Activated naive CD8-positive, alpha-beta T cell treated with anti-CD3 and anti-CD28 coated beads, Interleukin-2, amount 50 U/mL, for 16 hours (primary cell): ENCODE results near the gene CACNA1G.

ENCODE experiments used
- DNase-seq: peaks from one replicate; pipeline ENCODE4 v3.0.0-alpha.2; 2020; ENCODE audit warnings: low read depth, low spot score

The CACNA1G gene

DNA sequence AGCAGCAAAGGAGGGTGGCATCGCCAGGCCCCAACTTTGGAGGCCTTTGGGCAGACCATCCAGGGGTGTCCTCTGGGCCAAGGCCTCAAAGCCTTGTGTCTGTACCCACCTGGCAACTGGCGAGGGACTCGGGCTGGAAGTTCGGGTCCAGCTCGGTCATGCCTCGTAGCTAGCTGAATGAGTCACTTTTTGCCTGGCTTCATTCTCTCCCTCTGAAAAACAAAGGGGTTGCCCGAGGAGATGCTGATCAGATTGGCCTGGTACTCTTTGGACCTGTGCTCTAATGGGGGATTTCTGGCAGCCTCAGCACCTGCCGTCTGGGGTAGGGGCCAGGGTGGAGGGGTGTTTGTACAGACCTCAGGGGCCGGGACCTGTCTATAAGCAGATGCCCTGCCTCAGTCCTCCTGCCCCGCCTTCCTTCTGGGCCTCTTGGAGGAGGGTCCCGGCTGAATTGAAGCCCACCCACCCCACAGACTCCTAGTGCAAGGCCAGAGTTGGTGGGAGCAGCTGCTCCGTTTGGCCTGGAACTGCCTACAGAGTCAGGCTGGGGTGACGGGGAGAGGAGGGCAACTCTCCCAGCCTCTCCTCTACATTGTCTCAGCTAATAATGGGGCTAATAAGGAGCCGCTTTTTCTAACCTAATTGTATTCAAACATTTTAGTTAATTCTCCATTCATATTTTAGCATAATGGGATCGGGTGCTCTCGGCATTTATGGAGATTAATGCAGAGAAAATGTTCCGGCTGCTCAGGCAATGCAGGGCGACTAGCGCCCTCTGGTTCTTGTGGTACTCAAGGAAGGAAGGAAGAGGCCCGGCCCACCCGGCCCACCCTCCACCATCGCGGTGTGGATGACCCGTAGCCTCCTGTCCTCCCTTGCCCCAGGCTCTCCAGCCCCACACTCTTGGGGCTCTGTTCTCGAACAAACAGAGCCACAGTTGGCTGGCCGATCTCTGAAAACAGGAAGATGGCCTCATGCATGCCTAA is 52.8 kb downstream of the CACNA1G start:
- no peak for DNase-seq

DNA sequence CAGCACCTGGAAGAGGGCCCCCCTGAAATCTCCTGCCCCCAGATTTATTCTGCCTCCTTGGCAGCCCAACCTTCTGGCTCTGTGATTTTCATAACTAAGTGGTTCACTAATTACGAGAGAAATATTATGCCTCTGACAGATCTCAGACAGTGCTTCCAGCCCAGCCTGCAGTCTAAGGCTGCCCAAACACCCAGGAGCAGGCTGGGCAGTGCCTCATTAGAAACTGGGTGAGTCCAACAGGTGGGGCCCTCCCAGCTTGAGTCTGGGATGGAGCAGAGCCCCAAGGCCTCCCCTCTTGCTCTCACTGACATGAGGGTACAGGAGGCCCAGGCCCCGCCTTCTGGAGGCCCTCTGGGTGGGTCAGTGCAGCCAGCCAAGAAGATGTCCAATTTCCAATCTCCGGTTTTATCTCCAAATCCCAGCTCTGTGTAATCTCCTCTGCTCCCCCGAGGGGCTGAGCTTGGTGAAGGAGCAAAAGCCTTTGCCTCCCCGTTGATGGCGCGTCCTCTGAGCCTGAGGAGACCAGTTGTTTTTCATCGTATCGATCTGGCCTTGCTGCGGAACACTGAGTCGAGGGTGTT is 54.0 kb downstream of the CACNA1G start:
- DNase-seq: no peak

DNA sequence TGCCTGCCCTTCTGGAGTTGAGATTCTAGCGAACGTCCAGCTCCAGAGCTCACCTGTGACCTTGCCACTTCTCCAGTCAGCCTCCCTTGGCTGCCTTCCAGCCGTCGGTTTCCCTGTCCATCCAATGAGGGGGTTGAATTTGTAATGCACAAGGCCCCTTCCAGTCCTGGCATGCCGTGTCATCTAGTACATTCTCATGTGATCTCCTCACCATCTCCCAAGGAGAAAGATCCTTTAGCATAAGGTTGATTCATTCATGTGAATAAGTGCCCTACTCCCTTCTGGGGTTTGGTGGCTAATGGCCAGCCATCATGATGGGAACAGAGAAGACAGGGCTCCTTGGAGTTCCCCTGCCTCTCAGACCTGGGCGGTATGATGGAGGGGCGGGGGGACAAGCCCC is 55.3 kb downstream of the CACNA1G start:
- no peak for DNase-seq

DNA sequence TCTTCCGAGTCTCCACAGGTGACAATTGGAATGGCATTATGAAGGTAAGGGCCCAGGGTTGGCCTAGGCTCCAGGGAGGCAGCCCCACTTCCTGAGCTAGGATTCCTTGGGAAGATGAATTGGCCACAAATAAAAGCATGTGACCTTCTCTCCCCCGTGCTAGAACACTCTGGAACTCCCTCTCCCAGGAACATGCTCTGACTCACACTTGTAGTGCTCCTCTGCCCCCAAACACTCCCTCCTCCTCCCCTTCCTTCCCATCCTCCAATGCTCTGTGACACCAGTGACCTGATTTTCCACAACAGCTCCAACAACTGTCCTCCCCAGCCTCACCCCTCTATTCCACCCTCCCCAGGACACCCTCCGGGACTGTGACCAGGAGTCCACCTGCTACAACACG is 57.8 kb downstream of the CACNA1G start:
- DNase-seq: no peak

DNA sequence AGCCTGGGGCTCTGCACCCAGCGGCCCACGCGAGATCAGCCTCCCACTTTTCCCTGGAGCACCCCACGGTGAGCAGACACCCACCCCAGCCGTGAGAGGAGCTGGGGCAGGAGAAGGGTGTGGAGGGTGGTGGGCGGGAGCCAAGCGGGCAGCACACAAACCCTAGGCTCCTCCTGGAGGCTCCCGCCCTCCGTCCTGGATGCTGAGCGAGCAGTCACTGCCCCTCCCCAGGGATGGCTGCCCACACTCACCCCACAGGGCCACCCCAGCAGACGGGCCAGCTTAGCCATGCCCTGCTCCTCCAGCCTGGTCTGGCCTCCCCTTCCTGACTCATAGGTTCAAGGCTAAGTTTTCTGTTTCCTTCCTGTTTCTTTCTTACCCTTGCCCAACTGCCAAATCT is 58.4 kb downstream of the CACNA1G start:
- no peak for DNase-seq

DNA sequence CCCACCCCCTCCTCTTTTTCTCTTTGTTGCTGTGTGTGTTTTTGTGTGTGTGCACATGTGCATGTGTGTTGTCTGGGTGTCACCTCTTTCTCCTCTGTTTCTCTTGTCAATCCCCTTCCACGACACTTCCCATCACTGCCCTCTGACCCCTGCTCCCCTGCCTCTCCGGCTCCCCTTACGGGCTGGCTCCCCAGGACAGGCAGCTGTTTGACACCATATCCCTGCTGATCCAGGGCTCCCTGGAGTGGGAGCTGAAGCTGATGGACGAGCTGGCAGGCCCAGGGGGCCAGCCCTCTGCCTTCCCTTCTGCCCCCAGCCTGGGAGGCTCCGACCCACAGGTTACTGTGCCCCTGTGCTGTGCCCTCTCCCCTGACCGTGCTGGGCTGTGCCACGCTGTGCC is 59.0 kb downstream of the CACNA1G start:
- no peak for DNase-seq

DNA sequence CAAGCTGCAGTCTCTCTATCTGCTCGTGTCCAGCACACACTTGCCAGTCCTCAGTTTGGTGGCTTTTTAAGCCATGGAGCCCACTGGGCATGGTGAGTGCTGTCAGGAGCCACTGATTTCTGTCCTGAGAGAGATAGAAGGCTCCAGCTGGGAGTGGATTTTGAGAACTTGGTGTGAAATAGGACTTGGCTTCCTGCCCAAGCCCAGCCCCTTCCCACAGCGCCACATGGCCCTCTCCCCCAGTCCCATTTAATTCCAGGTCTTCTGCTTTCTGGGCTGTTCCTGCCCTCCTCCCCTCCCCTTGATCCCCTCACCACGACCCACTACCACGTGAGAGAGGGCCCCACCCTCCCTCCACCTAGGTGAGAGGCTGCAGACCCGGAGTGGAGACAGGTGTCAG is 59.7 kb downstream of the CACNA1G start:
- DNase-seq: no peak

DNA sequence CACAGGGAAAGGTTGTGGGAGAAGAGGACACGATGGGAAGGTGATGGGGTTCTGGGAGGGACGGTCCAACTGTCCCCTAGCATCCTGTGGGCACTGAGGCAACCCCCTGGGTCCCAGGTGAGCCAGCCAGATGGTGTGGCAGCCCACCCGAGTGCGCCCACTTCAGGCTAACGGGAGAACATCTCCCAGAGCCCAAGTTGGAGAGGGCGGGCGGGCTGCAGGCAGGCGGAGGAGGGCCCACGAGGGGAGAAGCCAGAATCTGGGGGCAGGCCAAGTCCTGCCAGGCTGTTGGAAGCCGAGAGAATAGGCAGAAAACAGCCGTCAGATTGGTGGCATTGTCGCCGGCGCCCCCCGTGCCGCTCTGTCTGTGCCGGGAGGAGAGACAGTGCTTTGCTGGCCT is 60.3 kb downstream of the CACNA1G start:
- DNase-seq: no peak

DNA sequence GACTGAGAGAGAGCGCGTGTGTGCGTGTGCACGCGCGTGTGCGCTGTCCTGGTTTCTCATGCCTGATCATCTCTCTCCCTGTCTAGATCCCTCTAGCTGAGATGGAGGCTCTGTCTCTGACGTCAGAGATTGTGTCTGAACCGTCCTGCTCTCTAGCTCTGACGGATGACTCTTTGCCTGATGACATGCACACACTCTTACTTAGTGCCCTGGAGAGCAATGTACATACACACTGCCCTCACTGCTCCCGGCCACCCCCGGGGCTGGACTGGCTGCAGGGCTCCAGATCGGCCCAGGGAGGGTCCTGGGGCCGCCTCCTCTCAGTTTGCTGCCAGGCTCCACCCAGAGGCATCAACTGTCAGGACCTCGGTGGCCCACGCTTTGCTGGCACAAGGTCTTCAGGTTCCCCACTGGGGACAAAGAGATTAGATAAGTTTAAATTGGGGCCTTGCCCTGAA is 61.1 kb downstream of the CACNA1G start:
- DNase-seq: no peak

DNA sequence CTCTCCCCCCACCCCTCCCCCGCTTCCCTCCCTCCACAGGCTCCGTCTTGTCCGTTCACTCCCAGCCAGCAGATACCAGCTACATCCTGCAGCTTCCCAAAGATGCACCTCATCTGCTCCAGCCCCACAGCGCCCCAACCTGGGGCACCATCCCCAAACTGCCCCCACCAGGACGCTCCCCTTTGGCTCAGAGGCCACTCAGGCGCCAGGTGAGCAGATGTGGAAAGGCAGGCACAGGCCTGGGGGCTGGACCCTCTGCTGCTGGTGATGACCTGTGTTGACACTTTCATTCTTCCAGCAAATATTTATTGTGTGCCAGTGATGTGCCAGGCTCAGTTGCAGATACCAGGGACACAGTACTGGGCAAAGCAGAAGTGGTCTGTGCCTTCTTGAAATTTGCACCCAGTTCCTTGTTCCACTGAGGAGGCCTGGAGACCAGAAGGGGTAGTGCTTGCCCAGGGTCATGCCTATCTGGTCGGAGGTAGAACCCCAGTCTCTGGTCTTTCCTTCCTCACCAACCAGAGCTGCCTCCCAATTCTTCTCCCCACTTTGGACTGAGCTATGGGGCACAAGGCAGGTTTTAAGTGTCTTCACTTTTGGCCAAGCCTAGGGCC is 63.9 kb downstream of the CACNA1G start:
- DNase-seq: no peak

DNA sequence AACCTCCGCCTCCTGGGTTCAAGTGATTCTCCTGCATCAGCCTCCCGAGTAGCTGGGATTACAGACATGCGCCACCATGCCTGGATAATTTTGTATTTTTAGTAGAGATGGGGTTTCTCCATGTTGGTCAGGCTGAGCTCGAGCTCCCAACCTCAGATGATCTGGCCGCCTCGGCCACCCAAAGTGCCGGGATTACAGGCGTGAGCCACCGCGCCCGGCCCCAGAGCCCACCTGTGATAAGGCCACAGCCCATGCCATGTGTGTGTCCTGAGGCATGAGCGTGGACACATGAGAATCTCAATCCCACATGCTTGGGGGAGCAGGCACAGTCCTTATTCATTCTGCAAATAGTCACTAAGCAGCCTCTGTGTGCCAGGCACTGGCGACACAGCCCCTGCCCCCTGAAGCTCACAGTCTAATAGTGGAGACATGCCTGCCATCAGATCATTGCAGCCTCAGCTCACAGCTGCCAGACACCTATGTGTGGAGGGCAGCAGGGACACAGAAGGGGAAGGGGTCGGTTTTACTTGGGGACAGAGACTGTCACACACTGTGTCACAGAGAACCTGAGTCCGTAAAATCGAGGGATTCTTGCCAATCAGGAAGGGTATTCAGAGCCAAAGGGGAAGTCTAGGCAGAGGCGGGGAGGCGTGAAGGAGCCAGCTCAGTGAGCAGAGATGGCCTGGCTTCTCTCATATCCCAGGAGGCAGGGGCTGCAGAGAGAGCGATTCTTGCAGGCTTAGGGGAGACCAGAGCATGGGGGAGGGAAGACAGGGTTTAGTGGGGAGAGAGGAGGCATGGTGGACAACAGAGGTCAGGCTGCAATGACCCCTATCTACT is 64.7 kb downstream of the CACNA1G start:
- no peak for DNase-seq

DNA sequence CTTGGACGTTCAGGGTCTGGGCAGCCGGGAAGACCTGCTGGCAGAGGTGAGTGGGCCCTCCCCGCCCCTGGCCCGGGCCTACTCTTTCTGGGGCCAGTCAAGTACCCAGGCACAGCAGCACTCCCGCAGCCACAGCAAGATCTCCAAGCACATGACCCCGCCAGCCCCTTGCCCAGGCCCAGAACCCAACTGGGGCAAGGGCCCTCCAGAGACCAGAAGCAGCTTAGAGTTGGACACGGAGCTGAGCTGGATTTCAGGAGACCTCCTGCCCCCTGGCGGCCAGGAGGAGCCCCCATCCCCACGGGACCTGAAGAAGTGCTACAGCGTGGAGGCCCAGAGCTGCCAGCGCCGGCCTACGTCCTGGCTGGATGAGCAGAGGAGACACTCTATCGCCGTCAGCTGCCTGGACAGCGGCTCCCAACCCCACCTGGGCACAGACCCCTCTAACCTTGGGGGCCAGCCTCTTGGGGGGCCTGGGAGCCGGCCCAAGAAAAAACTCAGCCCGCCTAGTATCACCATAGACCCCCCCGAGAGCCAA is 65.6 kb downstream of the CACNA1G start:
- DNase-seq: peak; percentile 30

DNA sequence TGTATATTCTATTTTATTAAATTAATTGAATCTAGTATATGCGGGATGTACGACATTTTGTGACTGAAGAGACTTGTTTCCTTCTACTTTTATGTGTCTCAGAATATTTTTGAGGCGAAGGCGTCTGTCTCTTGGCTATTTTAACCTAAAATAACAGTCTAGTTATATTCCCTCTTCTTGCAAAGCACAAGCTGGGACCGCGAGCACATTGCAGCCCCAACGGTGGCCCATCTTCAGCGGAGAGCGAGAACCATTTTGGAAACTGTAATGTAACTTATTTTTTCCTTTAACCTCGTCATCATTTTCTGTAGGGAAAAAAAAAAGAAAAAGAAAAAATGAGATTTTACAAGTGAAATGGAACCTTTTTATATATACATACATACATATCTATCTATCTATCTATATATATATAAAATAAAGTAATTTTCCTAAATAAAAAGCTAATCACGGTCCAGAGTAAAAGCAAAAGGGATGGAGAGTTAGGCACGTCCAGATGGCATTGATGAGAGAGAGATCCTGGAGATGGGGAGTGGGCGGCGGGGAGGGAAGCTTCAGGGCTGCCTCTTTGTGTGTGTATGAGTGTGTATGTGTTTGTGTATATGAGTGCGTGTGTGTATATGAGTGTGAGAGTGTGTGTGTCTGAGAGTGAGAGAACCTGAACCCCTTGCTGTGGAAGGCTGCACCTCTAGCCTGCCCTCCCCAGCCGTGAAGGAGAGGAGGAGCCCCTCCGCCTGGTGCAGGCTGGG is 66.7 kb downstream of the CACNA1G start:
- no peak for DNase-seq

DNA sequence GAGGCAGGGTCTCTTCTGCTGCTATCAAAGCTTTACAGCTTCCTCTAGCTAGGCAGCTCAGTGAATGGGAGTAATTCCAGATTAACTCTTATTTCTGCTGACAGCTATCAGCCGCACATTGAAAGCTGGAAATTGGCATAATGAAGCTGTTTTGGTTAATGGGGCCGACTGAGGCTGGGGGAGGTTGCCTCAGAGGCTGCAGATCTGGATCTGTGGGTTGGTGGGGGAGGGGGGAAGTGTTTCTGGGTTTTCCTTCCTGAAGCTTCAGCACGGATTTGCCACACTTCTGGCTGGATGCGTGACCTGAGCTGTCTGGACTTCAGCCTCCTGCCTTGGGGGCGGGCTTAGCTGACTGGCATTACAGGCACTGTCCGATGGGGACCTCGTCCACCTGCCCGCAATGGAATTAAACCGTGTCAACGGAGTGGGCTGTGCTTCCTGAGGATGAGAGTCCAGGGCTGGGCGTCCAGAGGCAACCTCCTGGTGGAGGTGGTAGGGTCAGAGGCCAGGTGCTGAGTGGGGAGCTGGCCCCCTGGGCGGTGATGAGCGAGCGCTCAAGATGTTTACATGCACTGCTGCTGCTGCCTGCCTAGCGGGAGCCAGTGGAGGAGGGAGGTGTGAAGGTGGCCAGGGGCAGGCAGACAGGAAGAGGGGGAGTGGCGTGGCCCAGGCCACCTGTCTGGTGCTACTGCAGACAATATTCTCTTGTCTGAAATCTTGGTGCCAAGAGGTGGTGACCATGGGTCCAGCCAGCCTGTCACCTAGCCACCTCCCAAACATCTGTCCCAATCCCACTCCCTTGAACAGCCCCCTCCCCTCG is 67.5 kb downstream of the CACNA1G start:
- no peak for DNase-seq

DNA sequence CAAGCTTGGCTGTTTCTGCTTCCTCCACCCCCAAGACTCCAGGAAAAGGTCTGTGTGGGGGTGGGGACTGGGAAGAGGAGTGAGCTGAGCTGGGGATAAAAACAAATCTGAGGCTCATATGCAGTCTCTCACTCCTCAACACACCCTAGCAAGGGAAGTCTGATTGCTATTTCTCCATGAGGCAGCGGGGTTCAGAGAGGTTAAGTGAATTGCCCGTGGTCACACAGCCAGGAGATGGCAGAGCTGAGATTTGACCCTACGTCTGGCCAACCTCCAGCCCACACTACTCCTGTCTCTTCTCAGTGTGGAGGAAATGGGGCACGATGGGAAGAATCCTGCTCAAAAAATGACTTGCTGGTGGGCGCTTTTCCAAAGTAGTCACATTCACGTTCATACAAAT is 69.4 kb downstream of the CACNA1G start:
- no peak for DNase-seq

DNA sequence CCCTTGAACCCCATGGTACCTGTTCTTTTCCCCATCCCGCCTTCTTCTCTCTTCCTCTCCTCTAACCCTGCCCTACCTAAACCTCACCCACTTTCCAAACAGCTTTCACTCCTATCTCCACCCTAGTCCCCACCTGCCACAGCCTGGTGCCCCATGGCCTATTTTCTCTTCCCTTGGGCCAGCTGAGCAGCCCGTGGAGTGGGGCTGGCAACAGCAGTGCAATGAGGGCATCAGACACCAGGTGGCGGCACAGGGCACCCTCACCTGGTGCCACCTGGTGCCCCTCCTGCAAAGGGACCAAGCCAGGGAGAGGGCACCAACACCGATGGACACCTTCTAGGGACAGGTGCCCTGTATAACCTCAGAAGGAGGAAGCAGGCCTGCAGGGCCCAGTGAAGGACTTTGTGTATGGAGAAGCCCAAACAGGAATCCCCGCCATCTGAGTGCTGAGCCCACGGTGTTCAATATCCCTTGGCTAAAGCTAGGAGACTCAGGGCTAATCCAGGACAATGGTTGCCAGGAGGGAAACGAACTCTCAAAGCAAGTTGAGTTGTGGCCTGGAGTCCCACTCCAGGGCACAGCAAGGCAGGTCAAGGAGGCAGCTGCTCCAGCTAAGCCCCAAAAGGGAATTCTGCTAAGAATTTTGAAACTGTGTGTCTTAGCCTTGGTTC is 70.1 kb downstream of the CACNA1G start:
- DNase-seq: peak; percentile 18

DNA sequence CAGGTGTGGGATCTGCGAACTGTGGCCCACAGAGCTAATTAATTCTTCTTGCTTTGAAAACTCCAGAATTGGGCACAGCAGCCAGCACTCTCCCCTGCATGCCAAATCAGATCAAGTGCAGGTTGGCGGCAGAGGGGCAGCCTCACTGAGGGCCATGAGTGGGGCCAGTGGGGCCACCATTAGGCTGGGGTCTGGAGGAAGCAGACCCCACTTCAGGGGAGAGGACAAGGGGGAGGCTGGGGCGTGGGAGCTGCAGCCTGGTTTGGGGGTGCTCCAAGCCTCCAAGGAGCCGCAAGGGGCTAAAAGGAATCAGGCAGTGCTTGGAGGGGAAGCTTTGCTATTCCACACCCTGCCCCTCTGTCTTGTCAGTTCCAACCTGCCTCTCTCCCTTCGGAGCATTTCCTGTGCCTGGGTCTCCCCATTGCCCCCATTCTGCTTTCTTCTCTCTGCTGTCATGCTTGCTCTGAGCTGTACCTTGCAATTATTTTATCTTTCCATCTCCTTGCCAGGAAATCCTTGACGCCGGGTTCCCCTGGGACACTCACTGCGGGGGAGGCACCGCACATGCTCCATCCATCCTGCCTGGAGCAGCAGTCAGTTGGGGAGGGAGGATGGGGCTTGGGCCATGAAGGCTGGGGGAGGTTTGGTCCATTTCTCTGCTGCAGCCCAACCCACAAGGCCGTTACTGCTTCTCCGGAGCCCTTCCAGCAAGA is 70.8 kb downstream of the CACNA1G start:
- no peak for DNase-seq

DNA sequence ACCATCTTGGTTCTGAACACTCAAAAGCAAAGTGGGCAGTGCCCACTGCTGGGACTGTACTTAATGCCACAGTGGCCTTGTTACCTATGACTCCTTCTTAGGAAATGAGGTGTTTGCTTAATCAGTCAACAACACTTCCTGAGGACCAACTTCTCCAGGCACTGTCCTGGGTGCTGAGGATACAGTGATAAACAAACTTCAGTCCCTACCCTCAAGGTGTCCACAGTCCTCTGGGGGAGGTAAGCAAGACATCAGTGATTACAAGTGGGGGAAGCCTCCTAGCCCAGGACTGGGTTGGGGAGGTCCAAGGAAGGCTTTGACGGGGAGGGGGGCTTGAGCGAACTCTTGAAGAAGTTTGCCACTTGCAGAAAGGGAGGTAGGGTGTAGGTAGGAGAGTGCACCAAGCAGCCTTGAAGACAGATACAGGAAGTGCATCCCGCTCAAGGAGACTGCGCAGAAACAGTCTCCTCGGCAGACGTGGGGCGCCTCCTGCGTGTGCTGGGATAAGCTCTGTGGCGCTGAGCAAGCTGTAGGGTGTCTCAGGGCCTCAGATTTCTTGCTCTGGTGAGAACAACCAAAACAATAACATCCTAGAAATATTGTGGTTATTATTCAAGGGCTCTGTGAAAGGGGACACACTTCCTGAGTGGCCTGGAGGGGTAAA is 71.5 kb downstream of the CACNA1G start:
- no peak for DNase-seq
